Astrocyte of the cerebellum (primary cell): ENCODE measurements around the gene WFS1.

Experiments
- DNase-seq: peaks from one replicate; pipeline ENCODE4 v3.0.0-alpha.2; 2011; ENCODE audit warnings: low read depth
- H3K4me3 ChIP-seq: 2 replicates; pipeline ENCODE4 v1.5.1; 2011; ENCODE audit warnings: mild to moderate bottlenecking, low read depth, low read length, moderate library complexity
- in situ Hi-C: cut with HindIII; loops from 2 replicates; pipeline ENCODE4 v1.10.0; 2017; ENCODE audit warnings: low sequenced_read_pairs
- TF ChIP-seq, protein P1 (sequence below): IDR thresholded peaks from 2 replicates; pipeline ENCODE4 v1.5.1; 2012; ENCODE audit warnings: low read length, low read depth, moderate library complexity, mild to moderate bottlenecking; ENCODE audit errors: missing control alignments

Gene WFS1

DNA sequence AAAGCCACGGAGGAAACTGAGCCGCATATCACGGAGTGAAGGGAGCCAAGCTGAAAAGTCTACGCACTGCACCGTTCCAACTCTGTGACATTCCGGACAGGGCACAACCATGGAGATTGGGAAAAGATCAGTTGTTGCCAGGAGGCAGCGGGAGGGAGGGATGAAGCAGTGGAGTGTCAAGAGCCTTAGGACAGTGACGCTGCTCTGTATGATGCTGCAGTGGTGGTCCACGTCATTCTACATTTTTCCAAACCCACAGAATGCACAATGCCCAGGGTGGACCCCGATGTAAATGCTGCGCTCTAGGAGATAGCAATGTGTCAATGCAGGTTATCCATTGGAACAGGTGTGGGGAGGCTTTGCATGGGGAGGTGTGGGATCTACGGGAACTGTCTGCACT, 7.5 kb upstream of the WFS1 start:
- no peak overlapping the region for H3K4me3 ChIP-seq
- in situ Hi-C loops = no loop called here
- DNase-seq = no peak
- TF ChIP-seq, protein P1, sequence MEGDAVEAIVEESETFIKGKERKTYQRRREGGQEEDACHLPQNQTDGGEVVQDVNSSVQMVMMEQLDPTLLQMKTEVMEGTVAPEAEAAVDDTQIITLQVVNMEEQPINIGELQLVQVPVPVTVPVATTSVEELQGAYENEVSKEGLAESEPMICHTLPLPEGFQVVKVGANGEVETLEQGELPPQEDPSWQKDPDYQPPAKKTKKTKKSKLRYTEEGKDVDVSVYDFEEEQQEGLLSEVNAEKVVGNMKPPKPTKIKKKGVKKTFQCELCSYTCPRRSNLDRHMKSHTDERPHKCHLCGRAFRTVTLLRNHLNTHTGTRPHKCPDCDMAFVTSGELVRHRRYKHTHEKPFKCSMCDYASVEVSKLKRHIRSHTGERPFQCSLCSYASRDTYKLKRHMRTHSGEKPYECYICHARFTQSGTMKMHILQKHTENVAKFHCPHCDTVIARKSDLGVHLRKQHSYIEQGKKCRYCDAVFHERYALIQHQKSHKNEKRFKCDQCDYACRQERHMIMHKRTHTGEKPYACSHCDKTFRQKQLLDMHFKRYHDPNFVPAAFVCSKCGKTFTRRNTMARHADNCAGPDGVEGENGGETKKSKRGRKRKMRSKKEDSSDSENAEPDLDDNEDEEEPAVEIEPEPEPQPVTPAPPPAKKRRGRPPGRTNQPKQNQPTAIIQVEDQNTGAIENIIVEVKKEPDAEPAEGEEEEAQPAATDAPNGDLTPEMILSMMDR = no peak

DNA sequence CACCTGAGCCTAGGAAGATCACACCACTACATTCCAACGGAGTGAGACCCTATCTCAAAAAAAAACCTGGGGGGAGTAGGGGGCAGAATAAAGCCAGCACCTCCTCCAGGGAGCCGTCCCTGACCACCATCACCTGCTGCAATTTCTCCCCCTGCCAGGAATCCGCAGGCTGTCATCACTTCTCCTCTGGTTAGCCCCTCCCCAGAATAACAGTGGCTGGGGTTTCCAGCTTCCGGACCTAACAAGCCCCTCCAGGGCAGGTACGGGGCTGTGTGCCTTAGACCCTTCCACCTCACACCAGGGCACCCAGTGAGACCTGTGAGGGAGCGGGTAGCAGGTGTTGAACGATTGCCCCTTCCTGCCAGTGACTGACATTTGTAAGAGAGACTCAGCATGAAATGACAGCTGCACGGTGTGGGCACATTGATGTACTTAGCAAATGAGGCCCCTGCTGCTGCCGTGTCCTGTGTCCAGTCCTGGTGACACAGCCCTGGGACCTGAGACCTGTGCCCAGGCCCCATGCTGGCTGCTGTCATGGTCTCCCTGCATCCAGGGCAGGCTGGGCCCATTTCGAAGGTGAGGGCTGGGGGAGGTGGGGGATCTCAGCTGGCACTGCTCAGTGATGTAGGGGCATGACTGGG, 6.7 kb upstream of the WFS1 start:
- DNase-seq = no peak
- in situ Hi-C loops = no loop called here
- no peak overlapping the region for H3K4me3 ChIP-seq

DNA sequence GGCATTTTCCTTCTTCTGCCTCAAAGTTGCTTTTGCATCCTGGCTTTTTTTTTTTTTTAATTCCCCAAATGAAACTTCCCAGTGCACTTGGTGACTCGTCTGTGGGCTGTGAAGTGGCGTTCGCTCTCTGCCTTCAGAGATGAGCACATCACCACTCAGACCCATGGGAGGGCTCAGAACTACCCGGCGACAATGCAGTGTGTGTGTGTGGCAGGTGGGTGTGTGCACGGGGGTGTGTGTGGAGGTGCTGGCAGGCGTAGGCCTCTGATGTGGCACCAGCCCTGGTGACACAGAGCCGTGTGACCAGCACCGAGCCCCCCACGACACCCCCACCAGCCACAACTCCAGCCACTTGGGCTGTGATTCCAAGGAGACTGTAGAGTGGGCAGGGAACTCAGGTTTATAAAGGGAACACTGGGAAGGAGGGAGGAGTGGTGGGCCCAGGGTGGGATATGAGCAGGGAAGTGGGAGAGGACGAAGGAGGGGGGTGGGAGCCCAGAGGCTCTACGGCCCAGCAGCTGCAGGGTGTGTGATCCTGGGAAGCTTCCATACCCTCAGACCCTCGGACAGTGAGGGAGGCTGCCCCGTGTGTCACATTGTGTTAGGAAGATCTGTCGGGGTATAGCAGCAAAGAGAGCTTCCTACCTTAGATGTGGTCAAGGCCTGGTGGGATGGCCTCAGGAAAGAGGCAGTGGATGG, 6.0 kb upstream of the WFS1 start:
- in situ Hi-C loops = no loop called here
- no peak for DNase-seq
- TF ChIP-seq, protein P1 = no peak
- no peak overlapping the region for H3K4me3 ChIP-seq

More for the DNA sequence above, 6.7 kb upstream of the WFS1 start:
- TF ChIP-seq, protein P1 = no peak

DNA sequence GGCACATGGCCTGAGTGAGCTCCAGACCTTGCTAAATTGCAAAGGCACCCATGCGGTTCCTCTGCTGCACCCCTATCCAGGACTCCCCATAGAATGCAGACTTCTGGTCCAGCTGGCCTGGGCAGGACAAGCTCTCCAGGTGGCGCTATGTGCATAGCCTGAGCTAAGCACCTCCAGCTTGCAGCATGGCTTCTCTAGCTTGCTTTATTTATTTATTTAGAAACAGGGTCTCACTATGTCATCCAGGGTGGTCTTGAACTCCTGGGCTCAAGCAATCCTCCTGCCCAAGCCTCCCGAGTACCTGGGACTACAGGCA, 5.5 kb upstream of the WFS1 start:
- in situ Hi-C loops = no loop called here
- TF ChIP-seq, protein P1 = peak; percentile 73
- DNase-seq = peak; percentile 22
- no peak overlapping the region for H3K4me3 ChIP-seq

DNA sequence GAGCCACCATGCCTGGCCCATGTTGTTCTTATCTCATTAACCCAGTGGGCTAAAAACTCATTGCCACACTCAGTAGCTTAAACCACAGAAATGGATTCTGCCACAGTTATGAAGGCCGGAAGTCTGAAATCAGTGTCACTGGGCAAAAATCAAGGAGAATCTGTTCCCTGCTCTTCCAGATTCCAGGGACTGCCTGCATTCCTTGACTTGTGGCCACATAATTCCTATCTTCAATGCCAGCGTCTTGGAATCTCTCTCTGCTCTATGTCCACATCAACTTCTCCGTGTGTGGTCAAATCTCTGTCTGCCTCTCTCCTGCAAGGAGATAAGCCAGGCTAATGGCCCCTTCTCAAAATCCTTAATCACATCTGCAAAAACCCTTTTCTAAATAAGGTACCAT, 4.1 kb upstream of the WFS1 start:
- in situ Hi-C loops = loop anchor here (5.0 kb wide), 1 partner anchor 42 kb away; no protein-coding TSS in a partner anchor
- no peak for DNase-seq
- H3K4me3 ChIP-seq = no peak overlapping the region
- TF ChIP-seq, protein P1 = no peak

DNA sequence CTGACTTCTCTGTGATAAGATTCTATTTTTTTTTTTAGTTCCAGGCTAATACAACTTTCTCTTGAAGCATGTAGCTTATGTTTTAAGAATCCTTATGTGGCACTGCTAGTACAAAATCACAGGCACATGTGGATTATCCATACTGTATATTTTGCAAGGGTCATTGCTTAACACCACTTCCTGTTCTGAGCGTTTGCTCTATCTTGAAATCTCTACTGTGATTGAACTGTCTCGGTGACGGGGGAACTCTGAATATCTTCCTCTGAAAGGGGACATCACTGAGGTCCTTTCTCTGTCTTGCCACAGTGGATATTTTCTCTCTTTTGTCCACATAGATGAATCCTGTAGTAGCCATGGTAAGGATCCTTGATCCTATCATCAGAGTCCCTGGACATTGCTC, 2.1 kb upstream of the WFS1 start:
- no peak for DNase-seq
- in situ Hi-C loops = loop anchor here (5.0 kb wide), 1 partner anchor 40 kb away; no protein-coding TSS in a partner anchor
- TF ChIP-seq, protein P1 = no peak

More for the DNA sequence above, 2.1 kb upstream of the WFS1 start:
- H3K4me3 ChIP-seq = no peak overlapping the region
